Measurements from ENCODE around the gene STARD10. TPM values are rescaled to one million over a fixed set of nuclear protein-coding genes. Genes with fewer than 3 reads are reported as not detected.
A peak's percentile ranks its signal among the peaks of the same experiment; 100 is the strongest.

STARD10 gene
- total and polyA plus RNA-seq, 10 donors: 19.7 to 46.7 (median 27.9) TPM

- peaks cover 52 to 100% (median 86%) of the 10 kb centered on the region in 6 donors for H3K4me1 ChIP-seq
- H3K36me3 ChIP-seq: peaks cover 0 to 87% (median 28%) of the 10 kb centered on the region in 6 donors
- peak overlapping the region; percentile 85 to 97 (median 92) for H3K27ac ChIP-seq
- WGBS, 5 donors: 0 to 3% (median 0%) methylated on average over 7 to 10 of the region's 10 CpGs
- TF ChIP-seq, protein P1, sequence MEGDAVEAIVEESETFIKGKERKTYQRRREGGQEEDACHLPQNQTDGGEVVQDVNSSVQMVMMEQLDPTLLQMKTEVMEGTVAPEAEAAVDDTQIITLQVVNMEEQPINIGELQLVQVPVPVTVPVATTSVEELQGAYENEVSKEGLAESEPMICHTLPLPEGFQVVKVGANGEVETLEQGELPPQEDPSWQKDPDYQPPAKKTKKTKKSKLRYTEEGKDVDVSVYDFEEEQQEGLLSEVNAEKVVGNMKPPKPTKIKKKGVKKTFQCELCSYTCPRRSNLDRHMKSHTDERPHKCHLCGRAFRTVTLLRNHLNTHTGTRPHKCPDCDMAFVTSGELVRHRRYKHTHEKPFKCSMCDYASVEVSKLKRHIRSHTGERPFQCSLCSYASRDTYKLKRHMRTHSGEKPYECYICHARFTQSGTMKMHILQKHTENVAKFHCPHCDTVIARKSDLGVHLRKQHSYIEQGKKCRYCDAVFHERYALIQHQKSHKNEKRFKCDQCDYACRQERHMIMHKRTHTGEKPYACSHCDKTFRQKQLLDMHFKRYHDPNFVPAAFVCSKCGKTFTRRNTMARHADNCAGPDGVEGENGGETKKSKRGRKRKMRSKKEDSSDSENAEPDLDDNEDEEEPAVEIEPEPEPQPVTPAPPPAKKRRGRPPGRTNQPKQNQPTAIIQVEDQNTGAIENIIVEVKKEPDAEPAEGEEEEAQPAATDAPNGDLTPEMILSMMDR (IDR thresholded peaks at IDR 0.05 in 8 of 11, conservative IDR thresholded peaks at IDR 0.05 in 3 of 11): peak in 2 of 11 experiments; percentile 1 to 37
- TF ChIP-seq POLR2AphosphoS5 (IDR thresholded peaks at IDR 0.05) (peak; percentile 65 to 87 (median 76)), POLR2A (IDR thresholded peaks at IDR 0.05) (peak in 1 of 3 donors; percentile 16)
- intact Hi-C loops (cut with DNase I; ENCODE audit: low total_unique reads): loop anchor here (10.0 kb wide), 1 partner anchor 453 kb away; no protein-coding TSS in a partner anchor
- no peaks in the 10 kb centered on the region for H3K9me3 ChIP-seq
- DNase-seq: peak; percentile 96
- peak overlapping the region; percentile 52 to 81 (median 60) for H3K4me3 ChIP-seq
- no peaks in the 10 kb centered on the region for H3K27me3 ChIP-seq (replicated peaks in 1 of 7)
Measured at GRCh38 chr11:72722050-72722748, 71.6 kb downstream of the STARD10 start.

DNA sequence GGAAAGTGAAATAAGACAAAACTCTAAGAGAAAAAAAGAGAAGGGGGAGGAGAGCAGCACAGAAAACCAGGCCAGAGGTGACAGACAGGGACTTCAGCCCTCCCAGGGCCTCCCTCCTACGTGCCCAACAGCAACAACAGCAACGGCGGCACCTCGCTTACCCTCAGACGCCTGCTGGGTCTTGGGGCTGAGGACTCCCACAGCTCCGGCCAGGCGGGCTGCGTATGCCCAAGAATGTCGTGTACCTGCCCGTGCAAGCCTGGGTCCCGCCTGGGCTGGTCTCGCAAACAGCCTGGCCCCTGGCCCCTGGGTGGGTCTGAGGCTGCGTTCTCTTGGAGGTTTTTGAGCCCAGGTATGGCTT, 72.2 kb downstream of the STARD10 start:
- Histone ChIP-seq H3K9me3 (no peaks in the 10 kb centered on the region), H3K4me1 (peaks cover 54 to 100% (median 88%) of the 10 kb centered on the region in 6 donors), H3K27me3 (replicated peaks in 1 of 7) (no peaks in the 10 kb centered on the region), H3K27ac (peak overlapping the region; percentile 85 to 97 (median 92)), H3K36me3 (peaks cover 0 to 87% (median 29%) of the 10 kb centered on the region in 6 donors), H3K4me3 (peak overlapping the region; percentile 52 to 81 (median 60))
- peak; percentile 88 for DNase-seq
- TF ChIP-seq POLR2AphosphoS5 (IDR thresholded peaks at IDR 0.05) (peak in 1 of 3 donors; percentile 59), POLR2A (IDR thresholded peaks at IDR 0.05) (no peak)
- TF ChIP-seq, protein P1 (IDR thresholded peaks at IDR 0.05 in 8 of 11, conservative IDR thresholded peaks at IDR 0.05 in 3 of 11): no peak
- intact Hi-C loops (cut with DNase I; ENCODE audit: low total_unique reads): loop anchor here (10.0 kb wide), 1 partner anchor 453 kb away; no protein-coding TSS in a partner anchor
- 1 to 6% (median 3%) methylated on average over 13 of the region's 13 CpGs for whole genome bisulfite sequencing, 5 donors

DNA sequence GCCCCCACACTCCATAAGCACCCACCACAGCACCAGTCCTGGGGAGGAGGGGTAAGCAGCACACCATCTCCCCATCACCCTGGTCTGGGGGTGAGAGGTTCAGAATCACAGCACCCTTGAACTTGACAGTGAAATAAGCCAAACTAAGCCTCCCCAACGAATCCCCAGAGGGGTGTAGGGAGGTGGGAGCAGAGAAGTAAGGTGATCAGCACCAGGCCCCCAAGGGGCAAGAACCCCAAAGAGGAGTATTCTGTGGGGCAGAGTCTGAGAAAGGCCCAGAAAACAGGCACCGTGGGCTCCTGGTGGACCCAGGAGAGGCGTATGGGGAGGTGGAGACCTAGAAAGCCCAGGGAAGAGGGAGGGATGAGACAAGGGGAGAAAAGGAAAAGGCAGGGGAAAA, 72.6 kb downstream of the STARD10 start:
- peak overlapping the region; percentile 85 to 97 (median 92) for H3K27ac ChIP-seq
- H3K27me3 ChIP-seq (replicated peaks in 1 of 7): no peaks in the 10 kb centered on the region
- intact Hi-C loops (cut with DNase I; ENCODE audit: low total_unique reads): loop anchor here (10.0 kb wide), 1 partner anchor 454 kb away; no protein-coding TSS in a partner anchor
- peak overlapping the region; percentile 52 to 81 (median 60) for H3K4me3 ChIP-seq
- DNase-seq: no peak
- 7 to 22% (median 11%) methylated on average over 3 of the region's 3 CpGs for WGBS, 5 donors
- TF ChIP-seq, protein P1 (IDR thresholded peaks at IDR 0.05 in 8 of 11, conservative IDR thresholded peaks at IDR 0.05 in 3 of 11): no peak
- no peaks in the 10 kb centered on the region for H3K9me3 ChIP-seq
- peaks cover 55 to 100% (median 90%) of the 10 kb centered on the region in 6 donors for H3K4me1 ChIP-seq
- H3K36me3 ChIP-seq: peaks cover 0 to 87% (median 29%) of the 10 kb centered on the region in 6 donors

DNA sequence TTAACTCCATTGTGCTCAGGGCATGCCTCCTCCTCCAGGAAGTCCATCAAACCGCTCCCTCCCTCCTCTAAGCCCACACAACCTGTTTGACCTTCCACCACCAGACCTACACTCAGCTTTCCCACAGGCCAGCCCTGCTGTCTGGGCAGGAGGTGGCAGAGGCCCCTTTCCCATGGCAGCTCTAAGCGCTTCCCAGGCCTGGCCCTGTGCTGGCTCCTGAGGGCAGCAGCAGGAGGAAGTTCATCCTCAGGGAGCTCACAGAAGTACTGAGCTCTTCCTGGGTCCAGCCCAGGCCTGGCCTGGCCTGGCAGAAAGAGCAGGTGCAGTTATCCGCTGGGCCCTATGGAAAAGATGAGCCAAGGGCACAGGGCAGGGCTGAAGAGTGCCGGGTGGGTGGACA, 73.1 kb downstream of the STARD10 start:
- Histone ChIP-seq H3K27me3 (replicated peaks in 1 of 7) (no peaks in the 10 kb centered on the region), H3K36me3 (peaks cover 0 to 87% (median 26%) of the 10 kb centered on the region in 6 donors), H3K9me3 (no peaks in the 10 kb centered on the region), H3K4me1 (peaks cover 55 to 100% (median 91%) of the 10 kb centered on the region in 6 donors), H3K4me3 (peak overlapping the region; percentile 52 to 81 (median 60)), H3K27ac (peak overlapping the region in 7 of 8 donors; percentile 85 to 97 (median 92))
- 59 to 74% (median 62%) methylated on average over 4 of the region's 4 CpGs for WGBS, 5 donors
- intact Hi-C loops (cut with DNase I; ENCODE audit: low total_unique reads): loop anchor here (10.0 kb wide), 1 partner anchor 454 kb away; no protein-coding TSS in a partner anchor
- TF ChIP-seq, protein P1 (IDR thresholded peaks at IDR 0.05 in 8 of 11, conservative IDR thresholded peaks at IDR 0.05 in 3 of 11): no peak
- TF ChIP-seq POLR2AphosphoS5 (IDR thresholded peaks at IDR 0.05): no peak
- TF ChIP-seq POLR2A (IDR thresholded peaks at IDR 0.05): no peak
- DNase-seq: no peak

Data from spleen (tissue), 11 donors.